22Rv1 (cell line): ENCODE results near the gene S100A16.
A peak's percentile ranks its signal among the peaks of the same experiment; 100 is the strongest.

Source experiments
- CTCF ChIP-seq: fragments of 450-650 bp; IDR thresholded peaks from 2 replicates; pipeline ENCODE4 v1.5.1; 2017; ENCODE audit warnings: mild to moderate bottlenecking
- ZFX ChIP-seq: fragments of 450-650 bp; IDR thresholded peaks from 2 replicates; pipeline ENCODE4 v1.6.1; 2017; ENCODE audit warnings: antibody characterized with exemption, borderline replicate concordance

- TF ChIP-seq CTCF (peak; percentile 93), ZFX (no peak)
These were observed 14.2 kb upstream of the S100A16 start, which contains the start of gene S100A13 for GRCh38 chr1:153626904-153627714.
